ENCODE results near the gene AGMO.

AGMO gene

GRCh38 chr7:15494711-15495110 lies 67.1 kb downstream of the AGMO start:
- DNase-seq = no peak

- no peak for DNase-seq
Observed at GRCh38 chr7:15491361-15491760, 70.5 kb downstream of the AGMO start.

- no peak for DNase-seq
Observed at GRCh38 chr7:15490291-15490690, 71.5 kb downstream of the AGMO start.

- DNase-seq = no peak
Observed at GRCh38 chr7:15489861-15490260, 72.0 kb downstream of the AGMO start.

GRCh38 chr7:15489383-15489782 lies 72.4 kb downstream of the AGMO start:
- DNase-seq = no peak

- DNase-seq = no peak
Observed at GRCh38 chr7:15488401-15488800, 73.4 kb downstream of the AGMO start.

- no peak for DNase-seq
Observed at GRCh38 chr7:15487896-15488295, 73.9 kb downstream of the AGMO start.

- no peak for DNase-seq
Observed at GRCh38 chr7:15485998-15486397, 75.8 kb downstream of the AGMO start.

- DNase-seq = no peak
Observed at GRCh38 chr7:15485431-15485830, 76.4 kb downstream of the AGMO start.

- DNase-seq = no peak
Observed at GRCh38 chr7:15481132-15481531, 80.7 kb downstream of the AGMO start.

GRCh38 chr7:15478401-15478800 lies 83.4 kb downstream of the AGMO start:
- DNase-seq = no peak

GRCh38 chr7:15476531-15476918 lies 85.3 kb downstream of the AGMO start:
- no peak for DNase-seq

- no peak for DNase-seq
Observed at GRCh38 chr7:15475808-15476530, 85.8 kb downstream of the AGMO start.

GRCh38 chr7:15471669-15471950 lies 90.2 kb downstream of the AGMO start:
- no peak for DNase-seq

- DNase-seq = no peak
Observed at GRCh38 chr7:15470825-15471668, 90.8 kb downstream of the AGMO start.

GRCh38 chr7:15464667-15465121 lies 97.1 kb downstream of the AGMO start:
- DNase-seq = no peak

- peak; percentile 23 for DNase-seq
Observed at GRCh38 chr7:15463801-15464666, 97.8 kb downstream of the AGMO start.

GRCh38 chr7:15462721-15463389 lies 99.0 kb downstream of the AGMO start:
- DNase-seq = peak; percentile 25

- peak; percentile 94 for DNase-seq
Observed at GRCh38 chr7:15461576-15461975, 100.2 kb downstream of the AGMO start.

GRCh38 chr7:15459018-15459615 lies 102.7 kb downstream of the AGMO start:
- DNase-seq = peak; percentile 35

GRCh38 chr7:15457990-15458955 lies 103.5 kb downstream of the AGMO start:
- DNase-seq = peak; percentile 21
